HEK293 (cell line): ENCODE measurements around the gene LAMTOR4.

Experiments used
- CTCF ChIA-PET: fragments of 350-600 bp; formaldehyde crosslinking; extraction: SDS; loops from one replicate; lab custom pipeline; 2021; ENCODE audit warnings: antibody characterized with exemption; lab: Yijun Ruan, JAX
- POLR2A ChIA-PET: fragments of 300-600 bp; formaldehyde crosslinking; extraction: SDS; loops from one replicate; lab custom pipeline; 2020; ENCODE audit warnings: antibody characterized with exemption, inconsistent platforms; lab: Yijun Ruan, JAX
- H3K27ac ChIP-seq: fragments of 200-500 bp; sonication (Bioruptor generic); 2 replicates; pipeline ENCODE4 v1.5.1; 2014; ENCODE audit warnings: low read depth, low read length, control low read depth, inconsistent platforms; ENCODE audit errors: extremely low read depth
- H3K36me3 ChIP-seq, 2 experiments: fragments of 200-500 bp in 1 of 2; sonication (Bioruptor generic) in 1 of 2; 1 replicate in 1 of 2; 2 replicates in 1 of 2; pipeline ENCODE4 v1.5.1; 2014 to 2017; ENCODE audit warnings: inconsistent platforms in 2 of 2, low read length in 2 of 2; ENCODE audit not compliant: control insufficient read depth in 2 of 2, insufficient read depth in 1 of 2
- H3K4me1 ChIP-seq: fragments of 200-500 bp; sonication (Bioruptor generic); 2 replicates; pipeline ENCODE4 v1.5.1; 2014; ENCODE audit warnings: mild to moderate bottlenecking, low read length, inconsistent platforms; ENCODE audit not compliant: control insufficient read depth, insufficient read depth
- H3K4me3 ChIP-seq: 2 replicates; pipeline ENCODE4 v1.5.1; 2011; ENCODE audit warnings: low read depth, mild to moderate bottlenecking, control low read depth, low read length, moderate library complexity
- H3K9me3 ChIP-seq: fragments of 200-500 bp; sonication (Bioruptor generic); 2 replicates; pipeline ENCODE4 v1.5.1; 2014; ENCODE audit warnings: low read depth, low read length, inconsistent platforms; ENCODE audit not compliant: control insufficient read depth, insufficient read depth
- GFI1B ChIP-seq: fragments of 450-650 bp; formaldehyde crosslinking; IDR thresholded peaks from 2 replicates; pipeline ENCODE4 v1.5.1; 2016; ENCODE audit warnings: missing biosample characterization, missing genetic modification characterization
- KLF16 ChIP-seq: fragments of 450-650 bp; formaldehyde crosslinking; IDR thresholded peaks from 2 replicates; pipeline ENCODE4 v1.5.1; 2017; ENCODE audit warnings: missing biosample characterization, missing genetic modification characterization
- KLF8 ChIP-seq: fragments of 450-650 bp; formaldehyde crosslinking; IDR thresholded peaks from 2 replicates; pipeline ENCODE4 v1.5.1; 2016; ENCODE audit warnings: missing biosample characterization, missing genetic modification characterization
- MZF1 ChIP-seq: fragments of 450-650 bp; formaldehyde crosslinking; IDR thresholded peaks from 2 replicates; pipeline ENCODE4 v1.5.1; 2017; ENCODE audit warnings: missing biosample characterization, missing genetic modification characterization, borderline replicate concordance
- SP7 ChIP-seq: fragments of 450-650 bp; formaldehyde crosslinking; IDR thresholded peaks from 2 replicates; pipeline ENCODE4 v1.5.1; 2016; ENCODE audit warnings: missing biosample characterization, missing genetic modification characterization
- TRIM28 ChIP-seq: IDR thresholded peaks from 2 replicates; pipeline ENCODE4 v1.6.1; 2011; ENCODE audit warnings: low read length, control low read depth, borderline replicate concordance
- WT1 ChIP-seq: fragments of 450-650 bp; formaldehyde crosslinking; IDR thresholded peaks from 2 replicates; pipeline ENCODE4 v1.5.1; 2016; ENCODE audit warnings: missing biosample characterization, missing genetic modification characterization
- ZBTB20 ChIP-seq: fragments of 450-650 bp; formaldehyde crosslinking; IDR thresholded peaks from 2 replicates; pipeline ENCODE4 v1.5.1; 2016; ENCODE audit warnings: missing biosample characterization, missing genetic modification characterization
- ZBTB21 ChIP-seq: fragments of 450-650 bp; formaldehyde crosslinking; IDR thresholded peaks from 2 replicates; pipeline ENCODE4 v1.5.1; 2017; ENCODE audit warnings: missing biosample characterization, missing genetic modification characterization
- ZNF157 ChIP-seq: fragments of 450-650 bp; formaldehyde crosslinking; IDR thresholded peaks from 2 replicates; pipeline ENCODE4 v1.5.1; 2016; ENCODE audit warnings: missing biosample characterization, missing genetic modification characterization
- ZNF184 ChIP-seq: fragments of 450-650 bp; IDR thresholded peaks from 2 replicates; pipeline ENCODE4 v1.5.1; 2018; ENCODE audit warnings: missing biosample characterization, mild to moderate bottlenecking, missing genetic modification characterization
- ZNF214 ChIP-seq: fragments of 450-650 bp; formaldehyde crosslinking; IDR thresholded peaks from 2 replicates; pipeline ENCODE4 v1.5.1; 2017; ENCODE audit warnings: missing biosample characterization, mild to moderate bottlenecking, missing genetic modification characterization, borderline replicate concordance
- ZNF248 ChIP-seq: fragments of 450-650 bp; formaldehyde crosslinking; IDR thresholded peaks from 2 replicates; pipeline ENCODE4 v1.5.1; 2017; ENCODE audit warnings: missing biosample characterization, missing genetic modification characterization
- ZNF366 ChIP-seq: fragments of 450-650 bp; formaldehyde crosslinking; conservative IDR thresholded peaks from 2 replicates; pipeline ENCODE4 v1.5.1; 2016; ENCODE audit warnings: missing biosample characterization, missing genetic modification characterization
- ZNF391 ChIP-seq: fragments of 450-650 bp; formaldehyde crosslinking; IDR thresholded peaks from 2 replicates; pipeline ENCODE4 v1.5.1; 2016; ENCODE audit warnings: low read depth, missing biosample characterization, missing genetic modification characterization, borderline replicate concordance
- ZNF48 ChIP-seq: fragments of 450-650 bp; formaldehyde crosslinking; IDR thresholded peaks from 2 replicates; pipeline ENCODE4 v1.5.1; 2016; ENCODE audit warnings: missing biosample characterization, missing genetic modification characterization
- ZNF555 ChIP-seq: fragments of 450-650 bp; formaldehyde crosslinking; conservative IDR thresholded peaks from 2 replicates; pipeline ENCODE4 v1.5.1; 2017; ENCODE audit warnings: missing biosample characterization, mild to moderate bottlenecking, missing genetic modification characterization, inconsistent platforms
- ZNF585B ChIP-seq: fragments of 450-650 bp; formaldehyde crosslinking; IDR thresholded peaks from 2 replicates; pipeline ENCODE4 v1.5.1; 2016; ENCODE audit warnings: missing biosample characterization, missing genetic modification characterization
- ZNF600 ChIP-seq: fragments of 450-650 bp; formaldehyde crosslinking; IDR thresholded peaks from 2 replicates; pipeline ENCODE4 v1.5.1; 2016; ENCODE audit warnings: missing biosample characterization, missing genetic modification characterization
- TF ChIP-seq, protein P1 (sequence below): fragments of 450-650 bp; formaldehyde crosslinking; IDR thresholded peaks from 2 replicates; pipeline ENCODE4 v1.5.1; 2016; ENCODE audit warnings: missing biosample characterization, missing genetic modification characterization
- TF ChIP-seq, protein P2 (sequence below): fragments of 450-650 bp; formaldehyde crosslinking; IDR thresholded peaks from 2 replicates; pipeline ENCODE4 v1.5.1; 2016; ENCODE audit warnings: missing biosample characterization, missing genetic modification characterization, low read depth
- TF ChIP-seq, protein P3 (sequence below): fragments of 450-650 bp; formaldehyde crosslinking; conservative IDR thresholded peaks from 2 replicates; pipeline ENCODE4 v1.5.1; 2016; ENCODE audit warnings: low read depth, missing biosample characterization, missing genetic modification characterization
- TF ChIP-seq, protein P4 (sequence below): fragments of 450-650 bp; formaldehyde crosslinking; IDR thresholded peaks from 2 replicates; pipeline ENCODE4 v1.5.1; 2016; ENCODE audit warnings: missing biosample characterization, missing genetic modification characterization
- TF ChIP-seq, protein P5 (sequence below): fragments of 450-650 bp; formaldehyde crosslinking; IDR thresholded peaks from 2 replicates; pipeline ENCODE4 v1.5.1; 2016; ENCODE audit warnings: missing biosample characterization, missing genetic modification characterization

LAMTOR4 gene

DNA sequence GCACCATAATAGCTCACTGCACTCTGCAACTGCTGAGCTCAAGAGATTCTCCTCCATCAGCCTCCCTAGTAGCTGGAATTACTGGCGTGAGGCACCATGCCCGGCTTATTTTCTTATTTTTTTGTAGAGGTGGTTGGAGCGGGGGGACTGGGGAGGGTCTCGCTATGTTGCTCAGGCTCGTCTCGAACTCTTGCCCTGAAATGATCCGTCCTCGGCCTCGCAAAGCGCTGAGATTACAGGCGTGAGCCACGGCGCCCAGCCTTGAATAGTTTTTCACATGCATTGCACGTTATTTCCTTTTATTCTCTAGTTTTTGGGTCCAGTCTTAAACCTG, 526 bp upstream of the LAMTOR4 start (continued):
- TF ChIP-seq GFI1B, result peak; percentile 53; the same call in 1 of the 2 replicates
- TF ChIP-seq, protein P1, sequence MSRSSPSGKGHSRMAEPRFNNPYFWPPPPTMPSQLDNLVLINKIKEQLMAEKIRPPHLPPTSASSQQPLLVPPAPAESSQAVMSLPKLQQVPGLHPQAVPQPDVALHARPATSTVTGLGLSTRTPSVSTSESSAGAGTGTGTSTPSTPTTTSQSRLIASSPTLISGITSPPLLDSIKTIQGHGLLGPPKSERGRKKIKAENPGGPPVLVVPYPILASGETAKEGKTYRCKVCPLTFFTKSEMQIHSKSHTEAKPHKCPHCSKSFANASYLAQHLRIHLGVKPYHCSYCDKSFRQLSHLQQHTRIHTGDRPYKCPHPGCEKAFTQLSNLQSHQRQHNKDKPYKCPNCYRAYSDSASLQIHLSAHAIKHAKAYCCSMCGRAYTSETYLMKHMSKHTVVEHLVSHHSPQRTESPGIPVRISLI, result no peak
- TF ChIP-seq, protein P2, sequence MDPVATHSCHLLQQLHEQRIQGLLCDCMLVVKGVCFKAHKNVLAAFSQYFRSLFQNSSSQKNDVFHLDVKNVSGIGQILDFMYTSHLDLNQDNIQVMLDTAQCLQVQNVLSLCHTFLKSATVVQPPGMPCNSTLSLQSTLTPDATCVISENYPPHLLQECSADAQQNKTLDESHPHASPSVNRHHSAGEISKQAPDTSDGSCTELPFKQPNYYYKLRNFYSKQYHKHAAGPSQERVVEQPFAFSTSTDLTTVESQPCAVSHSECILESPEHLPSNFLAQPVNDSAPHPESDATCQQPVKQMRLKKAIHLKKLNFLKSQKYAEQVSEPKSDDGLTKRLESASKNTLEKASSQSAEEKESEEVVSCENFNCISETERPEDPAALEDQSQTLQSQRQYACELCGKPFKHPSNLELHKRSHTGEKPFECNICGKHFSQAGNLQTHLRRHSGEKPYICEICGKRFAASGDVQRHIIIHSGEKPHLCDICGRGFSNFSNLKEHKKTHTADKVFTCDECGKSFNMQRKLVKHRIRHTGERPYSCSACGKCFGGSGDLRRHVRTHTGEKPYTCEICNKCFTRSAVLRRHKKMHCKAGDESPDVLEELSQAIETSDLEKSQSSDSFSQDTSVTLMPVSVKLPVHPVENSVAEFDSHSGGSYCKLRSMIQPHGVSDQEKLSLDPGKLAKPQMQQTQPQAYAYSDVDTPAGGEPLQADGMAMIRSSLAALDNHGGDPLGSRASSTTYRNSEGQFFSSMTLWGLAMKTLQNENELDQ, result no peak
- no peak for TF ChIP-seq MZF1 (tag by site-specific recombination)
- no peak for TF ChIP-seq ZNF157
- TF ChIP-seq, protein P3, sequence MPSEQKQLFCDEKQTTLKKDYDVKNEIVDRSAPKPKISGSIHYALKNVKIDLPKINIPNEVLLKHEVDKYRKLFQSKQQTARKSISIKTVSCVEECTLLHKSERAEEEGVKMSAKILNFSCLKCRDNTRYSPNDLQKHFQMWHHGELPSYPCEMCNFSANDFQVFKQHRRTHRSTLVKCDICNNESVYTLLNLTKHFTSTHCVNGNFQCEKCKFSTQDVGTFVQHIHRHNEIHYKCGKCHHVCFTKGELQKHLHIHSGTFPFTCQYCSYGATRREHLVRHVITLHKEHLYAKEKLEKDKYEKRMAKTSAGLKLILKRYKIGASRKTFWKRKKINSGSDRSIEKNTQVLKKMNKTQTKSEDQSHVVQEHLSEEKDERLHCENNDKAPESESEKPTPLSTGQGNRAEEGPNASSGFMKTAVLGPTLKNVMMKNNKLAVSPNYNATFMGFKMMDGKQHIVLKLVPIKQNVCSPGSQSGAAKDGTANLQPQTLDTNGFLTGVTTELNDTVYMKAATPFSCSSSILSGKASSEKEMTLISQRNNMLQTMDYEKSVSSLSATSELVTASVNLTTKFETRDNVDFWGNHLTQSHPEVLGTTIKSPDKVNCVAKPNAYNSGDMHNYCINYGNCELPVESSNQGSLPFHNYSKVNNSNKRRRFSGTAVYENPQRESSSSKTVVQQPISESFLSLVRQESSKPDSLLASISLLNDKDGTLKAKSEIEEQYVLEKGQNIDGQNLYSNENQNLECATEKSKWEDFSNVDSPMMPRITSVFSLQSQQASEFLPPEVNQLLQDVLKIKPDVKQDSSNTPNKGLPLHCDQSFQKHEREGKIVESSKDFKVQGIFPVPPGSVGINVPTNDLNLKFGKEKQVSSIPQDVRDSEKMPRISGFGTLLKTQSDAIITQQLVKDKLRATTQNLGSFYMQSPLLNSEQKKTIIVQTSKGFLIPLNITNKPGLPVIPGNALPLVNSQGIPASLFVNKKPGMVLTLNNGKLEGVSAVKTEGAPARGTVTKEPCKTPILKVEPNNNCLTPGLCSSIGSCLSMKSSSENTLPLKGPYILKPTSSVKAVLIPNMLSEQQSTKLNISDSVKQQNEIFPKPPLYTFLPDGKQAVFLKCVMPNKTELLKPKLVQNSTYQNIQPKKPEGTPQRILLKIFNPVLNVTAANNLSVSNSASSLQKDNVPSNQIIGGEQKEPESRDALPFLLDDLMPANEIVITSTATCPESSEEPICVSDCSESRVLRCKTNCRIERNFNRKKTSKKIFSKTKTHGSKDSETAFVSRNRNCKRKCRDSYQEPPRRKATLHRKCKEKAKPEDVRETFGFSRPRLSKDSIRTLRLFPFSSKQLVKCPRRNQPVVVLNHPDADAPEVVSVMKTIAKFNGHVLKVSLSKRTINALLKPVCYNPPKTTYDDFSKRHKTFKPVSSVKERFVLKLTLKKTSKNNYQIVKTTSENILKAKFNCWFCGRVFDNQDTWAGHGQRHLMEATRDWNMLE (tag by site-specific recombination), result 0 out of 2 replicates have a peak, but pooled peaks have one; percentile 16
- 0 out of 2 replicates have a peak, but pooled peaks have one; percentile 13 for TF ChIP-seq SP7 (tag by site-specific recombination)
- no peak for TF ChIP-seq ZNF48 (tag by site-specific recombination)
- 0 out of 2 replicates have a peak, but pooled peaks have one; percentile 25 for TF ChIP-seq ZBTB21
- TF ChIP-seq ZNF184 (tag by site-specific recombination), result no peak
- TF ChIP-seq, all 188 proteins: peak for 17

DNA sequence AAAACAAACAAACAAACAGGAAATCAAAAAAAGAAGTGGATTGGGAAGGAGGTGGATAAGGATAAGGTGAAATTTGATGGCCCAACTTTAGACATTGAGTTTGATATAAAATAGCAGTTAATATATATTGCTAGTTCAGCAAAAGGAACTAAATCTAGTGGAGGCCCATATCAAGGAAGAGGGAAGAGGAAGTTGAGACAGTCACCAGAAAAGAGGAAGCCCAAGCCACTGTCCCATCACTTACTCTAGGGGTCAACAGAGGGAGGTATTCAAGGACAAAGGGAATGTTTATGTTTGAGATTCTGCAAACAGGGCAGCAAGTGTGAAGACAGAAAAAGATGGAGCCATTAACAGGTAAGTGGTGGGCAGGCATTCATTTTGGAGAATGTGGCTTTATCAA, 3.7 kb downstream of the LAMTOR4 start:
- Histone ChIP-seq H3K9me3 (no peaks in the 10 kb centered on the region), H3K4me1 (peaks cover 10% of the 10 kb centered on the region), H3K4me3 (no peak overlapping the region), H3K27ac (no peak overlapping the region), H3K36me3 (peaks cover 15 to 56% of the 10 kb centered on the region in 2 experiments; a peak in 2 of 3 replicates)
- ChIA-PET POLR2A (no interaction called here), CTCF (interaction anchor here (1.0 kb wide), 1 partner anchor 23 kb away, joined by 3 read pairs; no protein-coding TSS in a partner anchor)
- no peak for TF ChIP-seq ZBTB20
- no peak for TF ChIP-seq KLF8 (tag by site-specific recombination)
- TF ChIP-seq TRIM28, result no peak
- no peak for TF ChIP-seq WT1 (tag by site-specific recombination)
- no peak for TF ChIP-seq ZBTB21
- no peak for TF ChIP-seq KLF16 (tag by site-specific recombination)
- TF ChIP-seq ZNF585B, result no peak
- TF ChIP-seq ZNF391 (tag by site-specific recombination), result no peak
- TF ChIP-seq, protein P4, sequence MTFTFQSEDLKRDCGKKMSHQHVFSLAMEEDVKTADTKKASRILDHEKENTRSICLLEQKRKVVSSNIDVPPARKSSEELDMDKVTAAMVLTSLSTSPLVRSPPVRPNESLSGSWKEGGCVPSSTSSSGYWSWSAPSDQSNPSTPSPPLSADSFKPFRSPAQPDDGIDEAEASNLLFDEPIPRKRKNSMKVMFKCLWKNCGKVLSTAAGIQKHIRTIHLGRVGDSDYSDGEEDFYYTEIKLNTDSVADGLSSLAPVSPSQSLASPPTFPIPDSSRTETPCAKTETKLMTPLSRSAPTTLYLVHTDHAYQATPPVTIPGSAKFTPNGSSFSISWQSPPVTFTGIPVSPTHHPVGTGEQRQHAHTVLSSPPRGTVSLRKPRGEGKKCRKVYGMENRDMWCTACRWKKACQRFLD (tag by site-specific recombination), result no peak
- TF ChIP-seq ZNF600 (tag by site-specific recombination), result no peak
- TF ChIP-seq, protein P5, sequence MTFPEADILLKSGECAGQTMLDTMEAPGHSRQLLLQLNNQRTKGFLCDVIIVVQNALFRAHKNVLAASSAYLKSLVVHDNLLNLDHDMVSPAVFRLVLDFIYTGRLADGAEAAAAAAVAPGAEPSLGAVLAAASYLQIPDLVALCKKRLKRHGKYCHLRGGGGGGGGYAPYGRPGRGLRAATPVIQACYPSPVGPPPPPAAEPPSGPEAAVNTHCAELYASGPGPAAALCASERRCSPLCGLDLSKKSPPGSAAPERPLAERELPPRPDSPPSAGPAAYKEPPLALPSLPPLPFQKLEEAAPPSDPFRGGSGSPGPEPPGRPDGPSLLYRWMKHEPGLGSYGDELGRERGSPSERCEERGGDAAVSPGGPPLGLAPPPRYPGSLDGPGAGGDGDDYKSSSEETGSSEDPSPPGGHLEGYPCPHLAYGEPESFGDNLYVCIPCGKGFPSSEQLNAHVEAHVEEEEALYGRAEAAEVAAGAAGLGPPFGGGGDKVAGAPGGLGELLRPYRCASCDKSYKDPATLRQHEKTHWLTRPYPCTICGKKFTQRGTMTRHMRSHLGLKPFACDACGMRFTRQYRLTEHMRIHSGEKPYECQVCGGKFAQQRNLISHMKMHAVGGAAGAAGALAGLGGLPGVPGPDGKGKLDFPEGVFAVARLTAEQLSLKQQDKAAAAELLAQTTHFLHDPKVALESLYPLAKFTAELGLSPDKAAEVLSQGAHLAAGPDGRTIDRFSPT (tag by site-specific recombination), result no peak
- TF ChIP-seq ZNF214 (tag by site-specific recombination), result no peak
- TF ChIP-seq ZNF248 (tag by site-specific recombination), result no peak
- TF ChIP-seq ZNF366 (tag by site-specific recombination), result no peak
- no peak for TF ChIP-seq ZNF555 (tag by site-specific recombination)
